ES-I3 (cell line): ENCODE data around the gene TAMALIN.

Source experiments
- H3K36me3 ChIP-seq: 2 replicates; pipeline ENCODE4 v1.6.1; 2013; ENCODE audit warnings: mild to moderate bottlenecking, low read length, control low read depth, moderate library complexity; ENCODE audit not compliant: insufficient read depth
- H3K4me1 ChIP-seq: 2 replicates; pipeline ENCODE4 v1.6.1; 2013; ENCODE audit warnings: mild to moderate bottlenecking, control low read depth, low read length; ENCODE audit not compliant: insufficient read depth
- H3K9ac ChIP-seq: 2 replicates; pipeline ENCODE4 v1.6.1; 2013; ENCODE audit warnings: low read depth, mild to moderate bottlenecking, low read length, moderate library complexity
- H3K9me3 ChIP-seq: 2 replicates; pipeline ENCODE4 v1.6.1; 2013; ENCODE audit warnings: mild to moderate bottlenecking, low read length, moderate library complexity; ENCODE audit not compliant: control insufficient read depth, insufficient read depth

TAMALIN gene

GRCh38 chr12:52055731-52056711 is 49.3 kb downstream of the TAMALIN start:
- Histone ChIP-seq H3K4me1 (peaks cover 4% of the 10 kb centered on the region; the same call in 1 of the 2 replicates), H3K9me3 (no peaks in the 10 kb centered on the region), H3K9ac (no peak overlapping the region), H3K36me3 (no peaks in the 10 kb centered on the region; the same call in 1 of the 2 replicates)

GRCh38 chr12:52056801-52057637 is 50.3 kb downstream of the TAMALIN start:
- Histone ChIP-seq H3K9me3 (no peaks in the 10 kb centered on the region), H3K9ac (no peak overlapping the region), H3K4me1 (peaks cover 4% of the 10 kb centered on the region; the same call in 1 of the 2 replicates), H3K36me3 (no peaks in the 10 kb centered on the region; the same call in 1 of the 2 replicates)

DNA sequence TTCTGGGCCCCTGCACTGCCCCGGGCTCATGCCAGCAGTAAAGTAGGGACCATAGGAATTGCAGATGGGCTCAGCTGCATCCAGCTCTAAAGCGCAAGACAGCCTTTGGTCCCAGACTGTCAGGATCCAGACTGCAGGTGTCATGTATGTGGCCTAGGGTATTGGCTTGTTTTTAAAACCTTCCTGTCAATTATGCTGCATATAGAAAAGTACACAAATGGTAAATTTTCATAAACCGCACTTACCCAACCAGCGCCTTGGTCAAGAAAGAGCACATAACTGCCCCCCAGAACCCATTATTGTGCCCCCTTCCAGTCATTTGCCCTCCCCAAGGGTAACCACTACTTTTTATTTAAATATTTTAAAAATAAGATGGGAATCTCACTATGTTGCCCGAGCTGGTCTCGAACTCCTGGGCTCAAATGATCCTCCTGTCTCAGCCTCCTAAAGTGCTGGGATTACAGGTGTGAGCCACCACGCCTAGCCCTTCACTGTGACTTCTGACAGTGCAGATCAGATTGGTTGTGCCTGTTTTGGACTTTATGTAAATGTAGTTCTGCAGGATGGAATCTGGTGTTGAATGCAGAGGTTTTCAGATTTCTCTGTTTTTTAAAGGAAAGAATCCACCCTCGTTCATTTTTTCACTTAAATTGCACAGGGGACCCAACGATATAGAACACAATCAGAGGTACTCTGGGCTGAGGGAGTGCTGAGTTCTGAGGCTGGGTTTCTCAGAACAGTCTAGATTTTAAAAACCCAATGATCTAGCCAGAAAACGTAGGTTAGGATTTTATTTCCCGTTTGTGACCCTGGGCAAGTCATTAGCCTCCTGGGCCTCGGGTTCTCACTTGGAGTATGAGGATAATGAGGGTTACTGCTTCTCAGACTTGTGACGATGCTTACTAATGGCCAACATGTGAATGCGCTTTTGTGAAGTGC is 51.2 kb downstream of the TAMALIN start:
- Histone ChIP-seq H3K4me1 (no peaks in the 10 kb centered on the region), H3K9ac (no peak overlapping the region), H3K36me3 (no peaks in the 10 kb centered on the region; the same call in 1 of the 2 replicates), H3K9me3 (no peaks in the 10 kb centered on the region)

GRCh38 chr12:52058631-52059361 is 52.0 kb downstream of the TAMALIN start:
- Histone ChIP-seq H3K4me1 (no peaks in the 10 kb centered on the region), H3K36me3 (no peaks in the 10 kb centered on the region; the same call in 1 of the 2 replicates), H3K9ac (no peak overlapping the region), H3K9me3 (no peaks in the 10 kb centered on the region)

DNA sequence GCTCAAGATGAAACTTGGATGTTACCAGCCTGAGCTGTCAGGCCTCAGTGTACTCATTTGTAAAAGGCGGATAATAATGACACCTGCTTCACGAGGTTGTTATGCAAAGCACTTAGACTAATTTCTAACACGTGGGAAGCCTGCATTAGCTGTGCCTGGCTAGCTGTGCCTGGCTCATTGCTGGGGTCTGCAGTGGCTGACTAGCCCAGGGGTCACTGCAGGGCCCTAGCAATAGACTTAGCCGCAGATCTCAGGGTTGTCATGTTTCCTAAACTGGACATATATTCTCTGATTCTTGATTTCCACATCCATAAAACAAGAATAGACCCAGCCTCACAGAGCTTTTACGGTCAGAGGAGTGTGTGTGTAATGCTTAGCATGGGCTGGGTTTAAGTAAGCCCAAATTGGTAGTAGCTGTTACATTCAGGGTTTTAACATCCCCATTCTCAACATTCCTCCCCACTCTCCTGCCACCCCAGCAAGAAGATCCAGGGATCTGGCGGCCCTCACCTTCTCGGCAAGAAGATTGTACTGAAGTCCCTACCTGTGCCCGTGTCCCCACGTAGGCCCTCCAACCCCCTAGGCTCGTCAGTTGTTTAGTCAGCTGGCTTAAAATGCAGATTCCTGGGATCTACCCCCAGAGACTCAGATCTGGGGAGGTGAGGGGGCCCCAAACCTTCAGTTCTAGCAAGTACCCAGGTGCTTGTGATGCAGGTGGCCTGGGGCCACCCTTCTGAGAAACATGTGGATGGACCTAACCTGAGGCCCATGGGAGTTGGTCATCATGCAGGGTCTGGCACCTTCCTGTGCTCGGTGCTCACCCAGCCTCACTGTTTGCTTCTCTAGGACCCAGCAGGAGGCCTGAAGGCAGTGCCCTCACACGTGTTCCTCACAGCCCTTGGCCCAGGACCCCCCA is 53.1 kb downstream of the TAMALIN start:
- Histone ChIP-seq H3K9me3 (no peaks in the 10 kb centered on the region), H3K9ac (no peak overlapping the region), H3K4me1 (no peaks in the 10 kb centered on the region; the same call in 1 of the 2 replicates), H3K36me3 (no peaks in the 10 kb centered on the region; the same call in 1 of the 2 replicates)

- H3K9ac ChIP-seq: no peak overlapping the region
- H3K36me3 ChIP-seq: no peaks in the 10 kb centered on the region; the same call in 1 of the 2 replicates
- no peaks in the 10 kb centered on the region; the same call in 1 of the 2 replicates for H3K4me1 ChIP-seq
- no peaks in the 10 kb centered on the region for H3K9me3 ChIP-seq
Observed at GRCh38 chr12:52060498-52061177, 53.9 kb downstream of the TAMALIN start.

DNA sequence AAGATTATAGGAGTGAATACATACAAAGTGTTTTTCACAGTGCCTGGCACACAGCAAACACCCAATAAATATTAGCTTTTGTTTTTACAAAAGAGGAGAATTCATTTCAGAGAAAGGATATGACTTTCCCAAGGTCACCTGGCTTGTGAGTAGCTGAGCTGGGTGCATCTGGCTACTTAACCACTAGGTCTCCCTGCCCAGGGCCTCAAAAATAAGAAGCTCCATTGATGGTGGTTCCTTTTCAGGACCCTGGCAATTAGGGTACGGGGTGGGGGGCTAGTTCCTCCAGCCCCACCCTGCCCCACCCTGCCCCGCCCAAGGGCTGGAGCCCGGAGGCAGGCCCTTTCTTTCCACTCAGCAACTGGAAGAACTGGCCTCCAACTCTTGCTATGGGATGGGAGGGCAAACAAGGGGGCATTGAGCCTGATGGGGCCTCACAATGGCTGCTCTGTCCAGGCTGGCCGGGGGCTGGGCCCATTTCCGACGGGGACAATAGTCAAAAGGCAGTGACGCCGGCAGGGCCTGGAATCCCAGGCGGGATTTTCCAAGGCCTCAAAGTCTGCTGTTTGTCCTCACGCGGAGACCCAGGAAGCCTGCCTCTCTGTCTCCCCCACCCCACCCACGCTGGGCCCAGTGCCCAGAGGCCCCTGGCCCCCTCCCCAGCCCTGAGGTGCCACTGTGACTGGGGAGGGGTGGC is 54.9 kb downstream of the TAMALIN start:
- Histone ChIP-seq H3K9me3 (no peaks in the 10 kb centered on the region), H3K4me1 (no peaks in the 10 kb centered on the region; the same call in 1 of the 2 replicates), H3K9ac (no peak overlapping the region), H3K36me3 (no peaks in the 10 kb centered on the region; the same call in 1 of the 2 replicates)

- Histone ChIP-seq H3K9me3 (no peaks in the 10 kb centered on the region), H3K9ac (no peak overlapping the region), H3K4me1 (no peaks in the 10 kb centered on the region; the same call in 1 of the 2 replicates), H3K36me3 (no peaks in the 10 kb centered on the region; the same call in 1 of the 2 replicates)
Observed at GRCh38 chr12:52062167-52063081, 55.7 kb downstream of the TAMALIN start.

GRCh38 chr12:52063082-52063924 is 56.6 kb downstream of the TAMALIN start:
- H3K9me3 ChIP-seq: no peaks in the 10 kb centered on the region
- H3K9ac ChIP-seq: no peak overlapping the region
- H3K4me1 ChIP-seq: no peaks in the 10 kb centered on the region; the same call in 1 of the 2 replicates
- no peaks in the 10 kb centered on the region for H3K36me3 ChIP-seq
